Endothelial cell of umbilical vein (primary cell): ENCODE measurements around the gene UBE3B. TPM values are rescaled to one million over a fixed set of nuclear protein-coding genes. Genes with fewer than 3 reads are reported as not detected.
A peak's percentile ranks its signal among the peaks of the same experiment; 100 is the strongest.

Source experiments
- BruUV-seq: library from RNA; stranded (reverse); fragments of 400-500 nt; replicated peaks from 2 replicates; lab custom pipeline; 2021; lab: Mats Ljungman, UMichigan
- CTCF ChIA-PET: fragments of 300-600, 350-600 bp; sonication (Branson Sonifier 250); formaldehyde crosslinking; loops from one replicate; lab custom pipeline; 2021; ENCODE audit warnings: antibody characterized with exemption, inconsistent platforms; lab: Charles Lee
- POLR2A ChIA-PET: fragments of 300-600, 350-600 bp; sonication (Branson Sonifier 250); formaldehyde crosslinking; loops from one replicate; lab custom pipeline; 2021; ENCODE audit warnings: antibody characterized with exemption, inconsistent platforms; lab: Charles Lee
- DNase-seq: peaks from one replicate; pipeline ENCODE4 v3.0.0-alpha.2; 2011; ENCODE audit warnings: low read depth, low spot score
- FAIRE-seq: peaks from 2 replicates; lab custom pipeline; 2011; peaks lifted over from hg19 to GRCh38; lab: Jason Lieb, UNC
- H2AFZ ChIP-seq: 2 replicates; pipeline ENCODE4 v1.6.0; 2012; ENCODE audit warnings: low read depth, low read length, control low read depth, inconsistent platforms
- H3K27ac ChIP-seq: 2 replicates; pipeline ENCODE4 v1.5.1; 2011; ENCODE audit warnings: low read depth, mild to moderate bottlenecking, control low read depth, low read length, moderate library complexity; ENCODE audit not compliant: insufficient read depth
- H3K27me3 ChIP-seq, 2 experiments: 2 replicates each; pipeline versions ENCODE4 v1.6.0 to v1.6.1; 2011; ENCODE audit warnings: low read length in 2 of 2, mixed read lengths in 1 of 2; ENCODE audit not compliant: control insufficient read depth in 2 of 2, insufficient read depth in 2 of 2
- H3K36me3 ChIP-seq, 2 experiments: 2 replicates in 1 of 2; 3 replicates in 1 of 2; pipeline ENCODE4 v1.5.1; 2011; ENCODE audit warnings: low read length in 2 of 2, mild to moderate bottlenecking in 1 of 2, moderate library complexity in 1 of 2; ENCODE audit not compliant: control insufficient read depth in 2 of 2, insufficient read depth in 2 of 2; ENCODE audit errors: extremely low read depth in 1 of 2
- H3K4me1 ChIP-seq: 3 replicates; pipeline ENCODE4 v1.5.1; 2011; ENCODE audit warnings: mild to moderate bottlenecking, low read length; ENCODE audit not compliant: control insufficient read depth, insufficient read depth; ENCODE audit errors: extremely low read depth
- H3K4me2 ChIP-seq: 2 replicates; pipeline ENCODE4 v1.6.1; 2011; ENCODE audit warnings: low read length, control low read depth, mixed read lengths; ENCODE audit not compliant: insufficient read depth
- H3K4me3 ChIP-seq, 3 experiments: fragments of 200-600 bp in 1 of 3; sonication (generic), shearing (Covaris generic) in 1 of 3; replicated peaks in 1 of 3; 2 replicates each; pipeline ENCODE4 v1.5.1; 2011 to 2016; ENCODE audit warnings: control low read depth in 3 of 3, low read length in 3 of 3, mild to moderate bottlenecking in 2 of 3, inconsistent platforms in 1 of 3, low read depth in 1 of 3, moderate library complexity in 1 of 3; ENCODE audit not compliant: insufficient read depth in 1 of 3
- H3K79me2 ChIP-seq: 2 replicates; pipeline ENCODE4 v1.6.0; 2012; ENCODE audit warnings: low read length, inconsistent platforms; ENCODE audit not compliant: control insufficient read depth, insufficient read depth
- H3K9ac ChIP-seq: replicated peaks from 2 replicates; pipeline ENCODE3; 2011; ENCODE audit warnings: low read length, control low read depth; ENCODE audit not compliant: insufficient read depth; ENCODE audit errors: extremely low read depth
- H3K9me1 ChIP-seq: replicated peaks from 3 replicates; pipeline ENCODE4 v1.6.0; 2011; ENCODE audit warnings: mild to moderate bottlenecking, low read length; ENCODE audit not compliant: control insufficient read depth, insufficient read depth; ENCODE audit errors: extremely low read depth
- H3K9me3 ChIP-seq: replicated peaks from 2 replicates; pipeline ENCODE4 v1.5.1; 2012; ENCODE audit warnings: low read length, inconsistent platforms; ENCODE audit not compliant: control insufficient read depth, insufficient read depth
- H4K20me1 ChIP-seq: replicated peaks from 2 replicates; pipeline ENCODE3; 2011; ENCODE audit warnings: mild to moderate bottlenecking, low read length; ENCODE audit not compliant: control insufficient read depth, insufficient read depth; ENCODE audit errors: extremely low read depth
- EZH2 ChIP-seq: IDR thresholded peaks from 2 replicates; pipeline ENCODE4 v1.6.1; 2012; ENCODE audit warnings: borderline replicate concordance, low read depth, mild to moderate bottlenecking, moderate library complexity, low read length, inconsistent platforms; ENCODE audit not compliant: severe bottlenecking
- FOS ChIP-seq: IDR thresholded peaks from 2 replicates; pipeline ENCODE4 v1.6.1; 2011; ENCODE audit warnings: mild to moderate bottlenecking, low read length, moderate library complexity, borderline replicate concordance; ENCODE audit not compliant: insufficient read depth
- GATA2 ChIP-seq: IDR thresholded peaks from 2 replicates; pipeline ENCODE4 v1.7.0; 2011; ENCODE audit warnings: low read depth, mild to moderate bottlenecking, moderate library complexity, mixed read lengths, low read length; ENCODE audit not compliant: insufficient read length, insufficient read depth
- JUN ChIP-seq: IDR thresholded peaks from 2 replicates; pipeline ENCODE4 v1.6.1; 2011; ENCODE audit warnings: borderline replicate concordance, low read depth; ENCODE audit not compliant: insufficient read length, insufficient read depth
- MYC ChIP-seq: IDR thresholded peaks from one replicate; pipeline ENCODE4 v1.6.1; 2011; ENCODE audit warnings: mild to moderate bottlenecking, low read depth, low read length
- POLR2A ChIP-seq: IDR thresholded peaks from 2 replicates; pipeline ENCODE4 v1.6.1; 2012; ENCODE audit warnings: low read depth, mild to moderate bottlenecking, control low read depth, low read length
- POLR2AphosphoS5 ChIP-seq: IDR thresholded peaks from 2 replicates; pipeline ENCODE4 v1.6.1; 2012; ENCODE audit warnings: low read depth, mild to moderate bottlenecking, control low read depth, low read length, moderate library complexity; ENCODE audit not compliant: insufficient read depth
- dilution Hi-C: fragments of 300-500 bp; cut with MboI; formaldehyde crosslinking; loops from one replicate; pipeline ENCODE4 v1.15.0; 2019; ENCODE audit warnings: low sequenced_read_pairs; ENCODE audit not compliant: extremely low pct_ligation_motif_present
- intact Hi-C: fragments of 100-400 bp; cut with micrococcal nuclease; formaldehyde crosslinking; loops from one replicate; pipeline ENCODE4 v1.10.0; 2022
- polyA plus RNA-seq, 4 experiments: library from polyadenylated mRNA; depleted of rRNA in 3 of 4; stranded (reverse) in 3 of 4; unstranded in 1 of 4; fragments of >200 nt; gene quantifications; 2 replicates each; pipeline versions ENCODE4 v1.2.1 to v1.2.3, GENCODE V29; 2011 to 2012; ENCODE audit warnings: missing spikeins in 1 of 4
- total RNA-seq: library from RNA; stranded (reverse); gene quantifications from 2 replicates; pipeline ENCODE4 v1.2.3, GENCODE V29; 2021
- TF ChIP-seq, protein P1 (sequence below): IDR thresholded peaks from 2 replicates; pipeline ENCODE4 v1.6.1; 2011; ENCODE audit not compliant: insufficient read depth, insufficient read length
- TF ChIP-seq, protein P2 (sequence below), 2 donors: IDR thresholded peaks; 1 replicate in 1 of 2; 2 replicates in 1 of 2; pipeline ENCODE4 v1.5.1; 2011; ENCODE audit warnings: low read length in 2 of 2, mild to moderate bottlenecking in 2 of 2, moderate library complexity in 2 of 2, control low read depth in 1 of 2, inconsistent platforms in 1 of 2, low read depth in 1 of 2; ENCODE audit not compliant: insufficient read depth in 1 of 2; ENCODE audit errors: extremely low read depth in 1 of 2

Gene UBE3B
- total and polyA plus RNA-seq, 2 donors (not counting 3 experiments of a cell fraction or from before 2014, with no cell fraction given), result 24.9 to 40.8 TPM

DNA sequence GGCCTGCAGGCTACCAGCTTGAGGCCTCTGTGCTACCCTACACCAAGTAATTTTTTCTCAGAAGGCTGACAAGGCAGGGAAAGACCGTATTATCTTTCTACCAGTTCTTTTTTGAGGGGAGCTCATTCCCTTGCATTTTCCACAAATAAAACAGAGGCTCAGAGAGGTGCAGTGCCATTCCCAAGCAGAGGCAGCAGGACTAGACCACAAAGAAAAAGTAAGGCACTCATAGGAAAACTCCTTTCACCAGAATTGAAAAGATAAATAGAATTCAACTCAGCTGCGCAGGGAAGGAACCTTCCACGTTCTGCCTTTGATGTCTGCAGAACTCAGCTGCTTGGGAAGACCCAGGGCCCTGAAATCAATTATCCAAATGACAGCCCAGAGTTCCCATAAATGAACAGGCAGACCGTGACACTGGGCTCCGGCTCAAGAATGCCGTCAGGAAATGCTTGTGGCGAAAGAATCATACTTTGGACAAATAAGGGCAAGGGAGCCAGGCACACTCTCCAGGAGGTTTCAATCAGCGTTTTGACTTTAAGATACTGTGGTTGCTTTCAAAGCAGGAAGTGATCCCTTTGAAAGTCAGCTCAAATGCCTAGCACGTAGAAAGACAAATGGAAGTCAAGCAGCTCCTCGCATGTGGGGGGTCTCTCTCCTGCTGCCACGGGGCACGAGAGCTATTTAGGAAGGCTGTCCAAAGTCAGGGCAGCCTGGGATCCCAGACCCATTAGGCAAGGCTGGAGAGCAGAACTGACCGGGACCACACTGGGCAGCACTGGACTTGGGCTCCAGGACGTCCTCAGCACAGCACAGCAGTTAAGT is 14.4 kb upstream of the UBE3B start:
- Histone ChIP-seq H3K9me3 (no peaks in the 10 kb centered on the region), H2AFZ (no peak overlapping the region), H3K27ac (peak overlapping the region; percentile 89), H3K4me2 (peak overlapping the region; percentile 66), H3K79me2 (peaks cover 77% of the 10 kb centered on the region), H3K9me1 (no peaks in the 10 kb centered on the region), H3K4me1 (peaks cover 71% of the 10 kb centered on the region), H3K4me3 (no peak overlapping the region), H3K36me3 (peaks cover 3 to 22% of the 10 kb centered on the region in 2 experiments), H4K20me1 (no peaks in the 10 kb centered on the region), H3K27me3 (no peaks in the 10 kb centered on the region), H3K9ac (peak overlapping the region; percentile 56)
- no TSS peak for BruUV-seq
- ChIA-PET POLR2A (interaction anchor here (0.8 kb wide), 1 partner anchor 14 kb away, joined by 11 read pairs; the partner anchor contains the start of genes KCTD10 and UBE3B), CTCF (interaction anchor here (1.0 to 5.1 kb wide), 12 partner anchors 10 to 56 kb away, joined by 3 to 47 read pairs (median 5); partner anchors contain the start of genes KCTD10 and UBE3B)
- peak; percentile 92 for DNase-seq
- dilution Hi-C loops, result no loop called here
- TF ChIP-seq, protein P1, sequence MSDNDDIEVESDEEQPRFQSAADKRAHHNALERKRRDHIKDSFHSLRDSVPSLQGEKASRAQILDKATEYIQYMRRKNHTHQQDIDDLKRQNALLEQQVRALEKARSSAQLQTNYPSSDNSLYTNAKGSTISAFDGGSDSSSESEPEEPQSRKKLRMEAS, result no peak
- TF ChIP-seq, protein P2, sequence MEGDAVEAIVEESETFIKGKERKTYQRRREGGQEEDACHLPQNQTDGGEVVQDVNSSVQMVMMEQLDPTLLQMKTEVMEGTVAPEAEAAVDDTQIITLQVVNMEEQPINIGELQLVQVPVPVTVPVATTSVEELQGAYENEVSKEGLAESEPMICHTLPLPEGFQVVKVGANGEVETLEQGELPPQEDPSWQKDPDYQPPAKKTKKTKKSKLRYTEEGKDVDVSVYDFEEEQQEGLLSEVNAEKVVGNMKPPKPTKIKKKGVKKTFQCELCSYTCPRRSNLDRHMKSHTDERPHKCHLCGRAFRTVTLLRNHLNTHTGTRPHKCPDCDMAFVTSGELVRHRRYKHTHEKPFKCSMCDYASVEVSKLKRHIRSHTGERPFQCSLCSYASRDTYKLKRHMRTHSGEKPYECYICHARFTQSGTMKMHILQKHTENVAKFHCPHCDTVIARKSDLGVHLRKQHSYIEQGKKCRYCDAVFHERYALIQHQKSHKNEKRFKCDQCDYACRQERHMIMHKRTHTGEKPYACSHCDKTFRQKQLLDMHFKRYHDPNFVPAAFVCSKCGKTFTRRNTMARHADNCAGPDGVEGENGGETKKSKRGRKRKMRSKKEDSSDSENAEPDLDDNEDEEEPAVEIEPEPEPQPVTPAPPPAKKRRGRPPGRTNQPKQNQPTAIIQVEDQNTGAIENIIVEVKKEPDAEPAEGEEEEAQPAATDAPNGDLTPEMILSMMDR (IDR thresholded peaks at IDR 0.05; ENCODE audit: extremely low read depth in 1 of 2, insufficient read depth in 1 of 2, low read depth in 1 of 2, low read length in 2 of 2), result no peak
- TF ChIP-seq FOS (peak; percentile 31), MYC (no peak), JUN (peak; percentile 23), POLR2AphosphoS5 (peak; percentile 64), EZH2 (no peak), GATA2 (no peak), POLR2A (peak; percentile 23)
- intact Hi-C loops, result loop anchor here (1.0 to 5.0 kb wide), 4 partner anchors 14 to 611 kb away; partner anchors contain the start of genes KCTD10 and UBE3B
- peak; percentile 99 for FAIRE-seq
